OCI-LY7 (cell line): ENCODE measurements around the gene PPP2R1B. TPM values are rescaled to one million over a fixed set of nuclear protein-coding genes. Genes with fewer than 3 reads are reported as not detected.

Experiments used
- BruUV-seq: library from RNA; stranded (reverse); fragments of 400-500 nt; replicated peaks from 2 replicates; lab custom pipeline; 2021; lab: Mats Ljungman, UMichigan
- CTCF ChIA-PET: fragments of 300-600 bp; sonication (Branson Sonifier 250); formaldehyde crosslinking; loops from one replicate; lab custom pipeline; 2022; ENCODE audit warnings: antibody characterized with exemption; ENCODE audit not compliant: unreplicated experiment; lab: Charles Lee
- POLR2A ChIA-PET: fragments of 300-600 bp; sonication (Branson Sonifier 250); formaldehyde crosslinking; loops from one replicate; lab custom pipeline; 2022; ENCODE audit warnings: antibody characterized with exemption; lab: Charles Lee
- DNase-seq: peaks from one replicate; pipeline ENCODE4 v3.0.0-alpha.2; 2015; ENCODE audit warnings: low spot score
- H2AFZ ChIP-seq: fragments of 200-600 bp; sonication (generic), shearing (Covaris generic); 2 replicates; pipeline ENCODE4 v1.6.1; 2014; ENCODE audit warnings: mild to moderate bottlenecking, antibody characterized with exemption, low read length, moderate library complexity
- H3K27ac ChIP-seq: fragments of 200-600 bp; sonication (generic); 2 replicates; pipeline ENCODE4 v1.5.1; 2014; ENCODE audit warnings: mixed run types, low read depth, mild to moderate bottlenecking, moderate library complexity, low read length, inconsistent platforms; ENCODE audit not compliant: poor library complexity, severe bottlenecking
- H3K36me3 ChIP-seq: fragments of 200-600 bp; sonication (generic); 2 replicates; pipeline ENCODE4 v1.6.1; 2014; ENCODE audit warnings: mild to moderate bottlenecking, antibody characterized with exemption, low read length, moderate library complexity, mixed read lengths; ENCODE audit not compliant: insufficient read depth
- H3K4me1 ChIP-seq: fragments of 200-600 bp; sonication (generic); 2 replicates; pipeline ENCODE4 v1.5.1; 2014; ENCODE audit warnings: mild to moderate bottlenecking, low read length; ENCODE audit not compliant: insufficient read depth, poor library complexity, severe bottlenecking
- H3K4me2 ChIP-seq: fragments of 200-600 bp; sonication (generic); 2 replicates; pipeline ENCODE4 v1.6.1; 2014; ENCODE audit warnings: mild to moderate bottlenecking, low read length
- H3K4me3 ChIP-seq: fragments of 200-600 bp; sonication (generic); 2 replicates; pipeline ENCODE4 v1.5.1; 2014; ENCODE audit warnings: mild to moderate bottlenecking, low read depth, low read length; ENCODE audit not compliant: poor library complexity, severe bottlenecking
- H3K79me2 ChIP-seq: fragments of 200-600 bp; sonication (generic); 2 replicates; pipeline ENCODE4 v1.6.1; 2016; ENCODE audit warnings: low read depth, mild to moderate bottlenecking, low read length, moderate library complexity, mixed read lengths; ENCODE audit not compliant: insufficient read depth
- H3K9me2 ChIP-seq: fragments of 200-600 bp; sonication (generic); 2 replicates; pipeline ENCODE4 v1.6.1; 2016; ENCODE audit warnings: mild to moderate bottlenecking, low read length, mixed read lengths; ENCODE audit not compliant: insufficient read depth
- H3K9me3 ChIP-seq: fragments of 200-600 bp; sonication (generic); 2 replicates; pipeline ENCODE4 v1.6.1; 2014; ENCODE audit warnings: mild to moderate bottlenecking, mixed run types, low read length, mixed read lengths
- H4K20me1 ChIP-seq: fragments of 200-600 bp; sonication (generic); 2 replicates; pipeline ENCODE4 v1.6.1; 2014; ENCODE audit warnings: mild to moderate bottlenecking, antibody characterized with exemption, low read length, moderate library complexity, mixed read lengths; ENCODE audit not compliant: insufficient read depth
- CTCF ChIP-seq: fragments of 200-600 bp; sonication (generic); conservative IDR thresholded peaks from 2 replicates; pipeline ENCODE4 v1.5.1; 2014; ENCODE audit warnings: mild to moderate bottlenecking, antibody characterized with exemption, low read length, moderate library complexity, mixed read lengths
- EZH2phosphoT487 ChIP-seq: fragments of 200-600 bp; sonication (generic); IDR thresholded peaks from 2 replicates; pipeline ENCODE4 v1.6.1; 2018; ENCODE audit warnings: low read depth, borderline replicate concordance, mild to moderate bottlenecking, mixed run types, antibody characterized with exemption, low read length, moderate library complexity, mixed read lengths
- intact Hi-C: fragments of 100-400 bp; cut with micrococcal nuclease; formaldehyde crosslinking; loops from one replicate; pipeline ENCODE4 v1.10.0; 2022; ENCODE audit not compliant: unreplicated experiment
- total RNA-seq, 2 experiments: library from RNA; depleted of rRNA in 1 of 2; stranded (reverse); fragments of >200 nt in 1 of 2; shearing (Covaris generic) in 1 of 2; gene quantifications; 2 replicates each; pipeline ENCODE4 v1.2.3, GENCODE V29; 2014 to 2022

Gene PPP2R1B
- total RNA-seq, 2 experiments from 2014 or later, result 50.6 to 84.2 TPM

- Histone ChIP-seq H4K20me1 (no peaks in the 10 kb centered on the region), H3K9me2 (no peaks in the 10 kb centered on the region), H3K36me3 (peaks cover 97% of the 10 kb centered on the region), H3K27ac (no peak overlapping the region), H3K79me2 (no peaks in the 10 kb centered on the region), H3K9me3 (no peaks in the 10 kb centered on the region), H3K4me1 (no peaks in the 10 kb centered on the region), H3K4me2 (no peak overlapping the region), H3K4me3 (no peak overlapping the region), H2AFZ (no peak overlapping the region)
- no TSS peak for BruUV-seq
- ChIA-PET CTCF (no interaction called here), POLR2A (interaction anchor here (0.6 kb wide), 2 partner anchors 8 to 129 kb away, joined by 3 read pairs; no protein-coding TSS in a partner anchor)
- TF ChIP-seq EZH2phosphoT487 (no peak), CTCF (no peak)
- no peak for DNase-seq
- intact Hi-C loops, result no loop called here
These were observed 20.3 kb downstream of the PPP2R1B start for GRCh38 chr11:111745719-111746504.

DNA sequence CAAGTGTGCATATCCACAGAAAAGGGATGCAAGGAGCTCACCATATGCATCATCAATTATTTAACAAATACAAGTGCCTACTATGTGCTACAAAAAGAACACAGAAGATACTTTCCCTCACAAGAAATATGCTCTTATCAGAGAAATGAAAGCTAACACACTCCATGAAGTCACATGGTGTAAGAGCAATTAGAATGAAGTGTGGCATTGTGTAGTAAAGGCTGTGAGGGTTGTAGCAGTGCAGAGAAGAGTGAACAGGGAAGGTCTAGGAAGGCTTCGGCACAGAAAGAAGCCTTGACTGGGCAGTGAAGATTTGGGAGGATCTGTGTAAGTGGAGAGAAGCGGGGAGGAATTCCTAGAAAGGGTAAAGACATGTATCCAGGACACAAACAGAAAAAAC is 22.5 kb downstream of the PPP2R1B start:
- no peaks in the 10 kb centered on the region for H3K4me1 ChIP-seq
- no peaks in the 10 kb centered on the region for H3K79me2 ChIP-seq
- no peak overlapping the region for H3K4me3 ChIP-seq
- peaks cover 98% of the 10 kb centered on the region for H3K36me3 ChIP-seq
- no TSS peak for BruUV-seq
- H3K27ac ChIP-seq, result no peak overlapping the region
- H2AFZ ChIP-seq, result no peak overlapping the region
- H3K9me2 ChIP-seq, result no peaks in the 10 kb centered on the region
- no peaks in the 10 kb centered on the region for H3K9me3 ChIP-seq
- ChIA-PET CTCF (no interaction called here), POLR2A (interaction anchor here (0.5 to 1.6 kb wide), 3 partner anchors 16 to 84 kb away, joined by 3 to 4 read pairs (median 3); partner anchors contain the start of gene PPP2R1B)
- no peak for TF ChIP-seq CTCF
- no peak for TF ChIP-seq EZH2phosphoT487
- no peaks in the 10 kb centered on the region for H4K20me1 ChIP-seq
- no peak overlapping the region for H3K4me2 ChIP-seq
- intact Hi-C loops, result no loop called here
- DNase-seq, result no peak

DNA sequence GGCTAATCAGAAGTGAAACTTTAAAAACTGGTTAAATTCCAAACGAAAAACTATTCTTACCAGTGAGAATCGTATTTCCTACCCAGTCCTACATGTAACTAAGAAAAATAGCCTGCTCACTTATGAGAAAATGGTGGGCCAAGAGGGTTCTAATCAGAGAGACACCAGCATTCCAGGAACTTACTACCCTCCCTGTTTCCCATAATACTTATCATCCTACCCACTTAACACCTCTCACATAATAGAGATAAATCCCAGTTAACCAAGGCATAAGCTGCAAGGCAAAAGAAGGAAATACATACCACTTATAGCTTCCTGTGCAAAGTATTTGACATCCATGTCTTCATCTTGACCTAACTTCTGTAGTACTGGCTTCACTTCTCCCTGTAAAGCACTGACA is 24.4 kb downstream of the PPP2R1B start:
- Histone ChIP-seq H3K9me3 (no peaks in the 10 kb centered on the region), H3K36me3 (peaks cover 79% of the 10 kb centered on the region), H3K9me2 (no peaks in the 10 kb centered on the region), H4K20me1 (no peaks in the 10 kb centered on the region), H3K4me1 (no peaks in the 10 kb centered on the region), H3K27ac (no peak overlapping the region), H3K4me3 (no peak overlapping the region), H3K79me2 (no peaks in the 10 kb centered on the region), H2AFZ (no peak overlapping the region), H3K4me2 (no peak overlapping the region)
- POLR2A ChIA-PET, result interaction anchor here (1.1 to 1.5 kb wide), 3 partner anchors 15 to 44 kb away, joined by 3 to 5 read pairs (median 4); no protein-coding TSS in a partner anchor
- CTCF ChIA-PET, result no interaction called here
- no peak for TF ChIP-seq EZH2phosphoT487
- no peak for TF ChIP-seq CTCF
- no TSS peak for BruUV-seq
- intact Hi-C loops, result no loop called here
- no peak for DNase-seq
